Measurements from ENCODE around the gene N4BP2. TPM values are rescaled to one million over a fixed set of nuclear protein-coding genes. Genes with fewer than 3 reads are reported as not detected.

The N4BP2 gene
- total RNA-seq, 1 donor from 2014 or later: 41.0 TPM

GRCh38 chr4:40190465-40190864 lies 133.8 kb downstream of the N4BP2 start:
- peaks cover 30% of the 10 kb centered on the region for H3K4me1 Mint-ChIP-seq
- TF ChIP-seq, protein P1, sequence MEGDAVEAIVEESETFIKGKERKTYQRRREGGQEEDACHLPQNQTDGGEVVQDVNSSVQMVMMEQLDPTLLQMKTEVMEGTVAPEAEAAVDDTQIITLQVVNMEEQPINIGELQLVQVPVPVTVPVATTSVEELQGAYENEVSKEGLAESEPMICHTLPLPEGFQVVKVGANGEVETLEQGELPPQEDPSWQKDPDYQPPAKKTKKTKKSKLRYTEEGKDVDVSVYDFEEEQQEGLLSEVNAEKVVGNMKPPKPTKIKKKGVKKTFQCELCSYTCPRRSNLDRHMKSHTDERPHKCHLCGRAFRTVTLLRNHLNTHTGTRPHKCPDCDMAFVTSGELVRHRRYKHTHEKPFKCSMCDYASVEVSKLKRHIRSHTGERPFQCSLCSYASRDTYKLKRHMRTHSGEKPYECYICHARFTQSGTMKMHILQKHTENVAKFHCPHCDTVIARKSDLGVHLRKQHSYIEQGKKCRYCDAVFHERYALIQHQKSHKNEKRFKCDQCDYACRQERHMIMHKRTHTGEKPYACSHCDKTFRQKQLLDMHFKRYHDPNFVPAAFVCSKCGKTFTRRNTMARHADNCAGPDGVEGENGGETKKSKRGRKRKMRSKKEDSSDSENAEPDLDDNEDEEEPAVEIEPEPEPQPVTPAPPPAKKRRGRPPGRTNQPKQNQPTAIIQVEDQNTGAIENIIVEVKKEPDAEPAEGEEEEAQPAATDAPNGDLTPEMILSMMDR (IDR thresholded peaks at IDR 0.05; ENCODE audit: unreplicated experiment): no peak
- H3K27ac Mint-ChIP-seq: no peak overlapping the region
- no peaks in the 10 kb centered on the region for H3K36me3 Mint-ChIP-seq
- no peak for DNase-seq (ENCODE audit: low spot score in 2 of 2, unreplicated experiment in 2 of 2)
- no peaks in the 10 kb centered on the region for H3K9me3 Mint-ChIP-seq
- no peak overlapping the region for H3K4me3 Mint-ChIP-seq
- H3K27me3 Mint-ChIP-seq (ENCODE audit: low read depth): no peaks in the 10 kb centered on the region

DNA sequence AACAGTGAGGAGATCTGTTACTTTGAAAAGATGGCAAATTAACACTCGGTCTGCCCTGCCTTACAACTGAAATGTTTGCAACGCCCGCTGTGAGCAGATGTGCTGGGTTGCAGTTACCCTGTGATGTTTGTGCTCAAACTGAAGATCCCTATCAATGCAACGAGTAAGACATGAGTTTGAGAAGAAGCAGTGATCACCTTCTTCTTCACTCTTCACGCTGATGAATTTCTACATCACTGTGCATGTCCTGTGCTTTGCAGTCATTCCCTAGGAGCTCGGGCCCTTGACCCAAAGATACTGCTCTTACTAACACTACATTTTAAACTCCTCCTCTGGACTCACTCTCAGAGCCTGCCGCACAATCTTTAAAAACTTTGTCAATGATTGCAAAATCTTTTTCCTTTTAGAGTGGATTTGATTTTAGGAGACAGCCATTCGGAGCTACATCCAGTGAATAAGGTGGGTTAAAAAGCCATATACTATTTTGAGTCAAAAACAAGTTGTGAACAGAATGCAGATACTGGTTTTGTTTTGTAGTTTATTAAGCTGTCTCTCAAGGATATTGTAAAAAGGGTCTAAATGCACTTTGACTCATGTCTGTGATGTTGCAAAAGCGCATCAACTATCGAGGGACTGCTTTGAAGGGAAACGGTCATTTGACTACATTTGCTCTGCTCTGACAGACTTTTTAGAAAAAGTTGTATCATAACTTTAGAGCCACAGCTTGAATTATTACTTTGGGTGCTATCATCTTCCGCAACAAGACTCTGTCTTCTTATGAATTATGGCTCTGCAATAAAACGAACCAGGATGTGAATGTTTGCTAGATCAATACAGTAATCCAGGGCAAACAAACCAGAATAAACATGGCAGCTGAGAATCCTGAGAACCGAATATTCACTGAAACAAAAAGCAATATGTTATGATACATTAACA lies 134.5 kb downstream of the N4BP2 start:
- DNase-seq (ENCODE audit: low spot score in 2 of 2, unreplicated experiment in 2 of 2): no peak
- Mint-ChIP-seq H3K4me3 (no peak overlapping the region), H3K9me3 (no peaks in the 10 kb centered on the region), H3K27ac (no peak overlapping the region), H3K27me3 (ENCODE audit: low read depth) (no peaks in the 10 kb centered on the region), H3K4me1 (peaks cover 30% of the 10 kb centered on the region), H3K36me3 (no peaks in the 10 kb centered on the region)
- TF ChIP-seq, protein P1 (IDR thresholded peaks at IDR 0.05; ENCODE audit: unreplicated experiment): no peak

GRCh38 chr4:40192114-40193015 lies 135.7 kb downstream of the N4BP2 start:
- TF ChIP-seq, protein P1 (IDR thresholded peaks at IDR 0.05; ENCODE audit: unreplicated experiment): no peak
- Mint-ChIP-seq H3K27ac (peak overlapping the region; percentile 36), H3K4me1 (peaks cover 30% of the 10 kb centered on the region), H3K9me3 (no peaks in the 10 kb centered on the region), H3K36me3 (no peaks in the 10 kb centered on the region), H3K27me3 (ENCODE audit: low read depth) (no peaks in the 10 kb centered on the region), H3K4me3 (no peak overlapping the region)
- no peak for DNase-seq (ENCODE audit: low spot score in 2 of 2, unreplicated experiment in 2 of 2)

DNA sequence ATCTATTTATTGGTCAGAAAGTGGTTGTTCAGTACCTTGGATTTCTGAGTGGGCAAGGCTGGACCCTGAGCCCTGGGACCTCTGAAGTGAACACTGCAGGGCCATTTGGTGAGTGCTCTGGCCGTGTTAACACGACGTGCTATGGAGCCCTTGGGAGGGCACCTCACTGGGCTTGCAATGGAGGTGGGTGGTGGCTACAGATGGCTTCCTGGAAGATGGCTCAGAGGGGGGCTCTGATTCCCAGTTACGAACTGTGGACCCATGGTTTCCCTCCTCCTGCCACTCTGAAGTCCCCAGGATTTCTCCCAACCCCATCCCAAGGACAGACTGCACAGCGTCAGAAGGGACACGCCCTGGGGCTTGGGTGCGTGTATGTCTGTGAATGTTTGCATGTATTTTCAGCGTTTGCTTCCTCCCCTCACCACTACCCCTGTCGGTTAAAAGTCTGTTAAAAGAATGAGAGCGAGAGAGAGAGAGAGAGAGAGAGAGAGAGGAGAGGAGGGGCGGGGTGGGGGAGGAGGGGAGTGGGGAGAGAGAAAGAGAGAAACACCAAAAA lies 136.4 kb downstream of the N4BP2 start:
- TF ChIP-seq, protein P1 (IDR thresholded peaks at IDR 0.05; ENCODE audit: unreplicated experiment): no peak
- no peaks in the 10 kb centered on the region for H3K9me3 Mint-ChIP-seq
- H3K4me1 Mint-ChIP-seq: peaks cover 30% of the 10 kb centered on the region
- no peak overlapping the region for H3K27ac Mint-ChIP-seq
- H3K36me3 Mint-ChIP-seq: no peaks in the 10 kb centered on the region
- DNase-seq (ENCODE audit: low spot score in 2 of 2, unreplicated experiment in 2 of 2): no peak
- no peak overlapping the region for H3K4me3 Mint-ChIP-seq
- H3K27me3 Mint-ChIP-seq (ENCODE audit: low read depth): no peaks in the 10 kb centered on the region

DNA sequence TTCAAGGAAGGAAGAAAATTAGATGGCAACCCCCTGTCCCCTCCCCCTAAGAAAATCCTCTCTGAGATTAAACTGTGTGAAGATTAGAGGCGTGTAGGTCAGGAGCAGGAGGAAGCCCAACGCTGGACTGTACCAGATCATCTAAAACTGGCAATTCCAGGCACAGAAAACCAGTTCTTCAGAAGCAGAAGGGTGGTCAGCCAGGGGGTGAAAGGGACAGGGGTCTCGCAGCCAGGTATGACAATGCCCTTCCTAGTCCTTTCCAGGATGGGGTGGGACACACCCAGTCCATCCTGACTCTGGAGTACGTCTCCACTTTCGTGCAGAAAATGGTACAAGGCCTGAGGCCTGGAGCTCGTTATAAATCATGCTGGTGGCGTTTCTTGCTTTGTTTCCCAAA lies 136.9 kb downstream of the N4BP2 start:
- no peaks in the 10 kb centered on the region for H3K36me3 Mint-ChIP-seq
- no peak for DNase-seq (ENCODE audit: low spot score in 2 of 2, unreplicated experiment in 2 of 2)
- no peak overlapping the region for H3K4me3 Mint-ChIP-seq
- TF ChIP-seq, protein P1 (IDR thresholded peaks at IDR 0.05; ENCODE audit: unreplicated experiment): no peak
- no peaks in the 10 kb centered on the region for H3K9me3 Mint-ChIP-seq
- no peak overlapping the region for H3K27ac Mint-ChIP-seq
- H3K27me3 Mint-ChIP-seq (ENCODE audit: low read depth): no peaks in the 10 kb centered on the region
- peaks cover 30% of the 10 kb centered on the region for H3K4me1 Mint-ChIP-seq
